ENCODE measurements around the gene PKHD1. TPM values are rescaled to one million over a fixed set of nuclear protein-coding genes. Genes with fewer than 3 reads are reported as not detected.

The PKHD1 gene
- total RNA-seq, 2 donors from 2014 or later = 0.20 TPM

DNA sequence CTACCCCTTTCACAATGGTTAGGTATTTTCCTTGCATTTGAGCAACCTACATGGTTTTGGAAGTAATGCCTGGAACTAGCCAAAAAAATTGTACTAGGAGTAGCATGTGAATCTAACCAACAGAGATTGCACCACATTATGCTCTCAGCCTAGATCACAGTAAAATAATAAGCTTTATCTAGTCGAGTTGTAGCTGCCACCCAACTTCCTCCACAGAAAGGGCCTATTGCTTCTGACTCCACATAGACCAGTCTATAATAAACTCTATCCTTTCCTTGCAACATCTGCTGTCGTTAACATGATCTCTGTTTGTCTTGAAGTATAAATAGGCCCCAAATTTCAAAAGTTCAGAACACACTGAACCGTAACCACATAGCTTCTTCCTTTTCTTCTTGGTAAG is 375.5 kb downstream of the PKHD1 start:
- no peaks in the 10 kb centered on the region for H3K36me3 Mint-ChIP-seq (ENCODE audit: low read depth)
- no peak for DNase-seq

DNA sequence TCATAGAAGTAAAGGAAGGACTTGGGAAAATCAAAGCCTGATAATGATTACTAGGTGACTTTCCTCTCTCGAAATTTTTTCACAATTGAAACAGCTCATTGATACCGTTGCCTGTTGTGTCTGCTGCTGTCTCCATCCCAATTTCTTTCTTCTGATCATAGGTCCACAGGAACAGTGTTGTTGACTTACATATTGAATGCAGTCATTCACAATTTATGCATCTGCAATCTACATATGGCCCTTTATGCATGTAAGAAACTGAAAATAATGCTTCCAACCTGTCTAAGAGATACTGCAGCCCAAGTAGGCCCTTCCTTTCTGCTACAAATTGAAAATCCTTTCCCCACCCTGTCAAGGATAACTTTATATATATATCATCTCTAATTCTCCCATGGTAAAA is 381.3 kb downstream of the PKHD1 start:
- Histone ChIP-seq H3K27ac (ENCODE audit: low read depth, low read length) (no peak overlapping the region), H3K27me3 (ENCODE audit: control insufficient read depth, insufficient read depth, low read length, poor library complexity, severe bottlenecking) (no peaks in the 10 kb centered on the region), H3K36me3 (ENCODE audit: control insufficient read depth, insufficient read depth, low read length) (no peaks in the 10 kb centered on the region), H3K9me3 (ENCODE audit: control insufficient read depth, low read length) (no peaks in the 10 kb centered on the region), H3K9ac (ENCODE audit: extremely low read depth, low read length, poor library complexity, severe bottlenecking) (no peak overlapping the region), H3K4me3 (ENCODE audit: low read length) (no peak overlapping the region), H3K4me1 (ENCODE audit: control insufficient read depth, insufficient read depth, low read length) (peaks cover 5% of the 10 kb centered on the region)
- no peak for DNase-seq
- no peak for TF ChIP-seq CTCF (conservative IDR thresholded peaks at IDR 0.05)
- H3K4me3 Mint-ChIP-seq = no peak overlapping the region
- H3K9me3 Mint-ChIP-seq = no peaks in the 10 kb centered on the region
- WGBS, 2 experiments (ENCODE audit: insufficient coverage in 1 of 2, insufficient read length in 1 of 2) = 96% methylated on average over 2 of the region's 2 CpGs; no CpG with 5 or more reads in 1 of the 2 experiments
- peaks cover 28% of the 10 kb centered on the region for H3K4me1 Mint-ChIP-seq
- no peak overlapping the region for H3K27ac Mint-ChIP-seq
- H3K27me3 Mint-ChIP-seq (ENCODE audit: insufficient read depth) = peaks cover 4% of the 10 kb centered on the region
- H3K36me3 Mint-ChIP-seq (ENCODE audit: low read depth) = no peaks in the 10 kb centered on the region

More for the DNA sequence above, 375.5 kb downstream of the PKHD1 start:
- Histone ChIP-seq H3K36me3 (ENCODE audit: control insufficient read depth, insufficient read depth, low read length) (no peaks in the 10 kb centered on the region), H3K9me3 (ENCODE audit: control insufficient read depth, low read length) (no peaks in the 10 kb centered on the region), H3K4me1 (ENCODE audit: control insufficient read depth, insufficient read depth, low read length) (no peaks in the 10 kb centered on the region), H3K27me3 (ENCODE audit: control insufficient read depth, insufficient read depth, low read length, poor library complexity, severe bottlenecking) (no peaks in the 10 kb centered on the region), H3K27ac (ENCODE audit: low read depth, low read length) (no peak overlapping the region), H3K9ac (ENCODE audit: extremely low read depth, low read length, poor library complexity, severe bottlenecking) (no peak overlapping the region), H3K4me3 (ENCODE audit: low read length) (no peak overlapping the region)
- 91 to 92% methylated on average over 2 to 3 of the region's 3 CpGs for WGBS, 2 experiments (ENCODE audit: insufficient coverage in 1 of 2, insufficient read length in 1 of 2)
- Mint-ChIP-seq H3K4me3 (no peak overlapping the region), H3K27me3 (ENCODE audit: insufficient read depth) (peaks cover 4% of the 10 kb centered on the region), H3K9me3 (no peaks in the 10 kb centered on the region), H3K4me1 (peaks cover 5% of the 10 kb centered on the region), H3K27ac (no peak overlapping the region)
- no peak for TF ChIP-seq CTCF (conservative IDR thresholded peaks at IDR 0.05)

- TF ChIP-seq CTCF (conservative IDR thresholded peaks at IDR 0.05) = no peak
- no peak overlapping the region for H3K27ac ChIP-seq (ENCODE audit: low read depth, low read length)
- H3K9me3 ChIP-seq (ENCODE audit: control insufficient read depth, low read length) = no peaks in the 10 kb centered on the region
- Mint-ChIP-seq H3K4me1 (peaks cover 37% of the 10 kb centered on the region), H3K9me3 (no peaks in the 10 kb centered on the region), H3K36me3 (ENCODE audit: low read depth) (no peaks in the 10 kb centered on the region), H3K4me3 (no peak overlapping the region), H3K27me3 (ENCODE audit: insufficient read depth) (peaks cover 4% of the 10 kb centered on the region), H3K27ac (no peak overlapping the region)
- peaks cover 9% of the 10 kb centered on the region for H3K4me1 ChIP-seq (ENCODE audit: control insufficient read depth, insufficient read depth, low read length)
- H3K4me3 ChIP-seq (ENCODE audit: low read length) = no peak overlapping the region
- DNase-seq = no peak
- no peaks in the 10 kb centered on the region for H3K27me3 ChIP-seq (ENCODE audit: control insufficient read depth, insufficient read depth, low read length, poor library complexity, severe bottlenecking)
- H3K9ac ChIP-seq (ENCODE audit: extremely low read depth, low read length, poor library complexity, severe bottlenecking) = no peak overlapping the region
- no peaks in the 10 kb centered on the region for H3K36me3 ChIP-seq (ENCODE audit: control insufficient read depth, insufficient read depth, low read length)
- 79% methylated on average over 1 of the region's 1 CpG; no CpG with 5 or more reads in 1 of the 2 experiments for WGBS, 2 experiments (ENCODE audit: insufficient coverage in 1 of 2, insufficient read length in 1 of 2)
Observed at GRCh38 chr6:51704932-51705540, 382.4 kb downstream of the PKHD1 start.
